Measurements from ENCODE around the gene NDUFV1.

DNA sequence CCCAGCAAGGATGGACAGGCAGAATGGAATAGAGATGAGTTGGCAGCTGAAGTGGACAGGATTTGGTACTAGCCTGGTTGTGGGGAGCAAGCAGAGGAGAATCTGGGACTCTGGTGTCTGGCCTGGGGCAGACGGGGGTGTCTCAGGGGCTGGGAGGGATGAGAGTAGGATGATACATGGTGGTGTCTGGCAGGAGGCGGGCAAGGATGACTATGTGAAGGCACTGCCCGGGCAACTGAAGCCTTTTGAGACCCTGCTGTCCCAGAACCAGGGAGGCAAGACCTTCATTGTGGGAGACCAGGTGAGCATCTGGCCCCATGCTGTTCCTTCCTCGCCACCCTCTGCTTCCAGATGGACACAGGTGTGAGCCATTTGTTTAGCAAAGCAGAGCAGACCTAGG lies 20.8 kb upstream of the NDUFV1 start:
- no peak for TF ChIP-seq EZH2 (IDR thresholded peaks at IDR 0.05; ENCODE audit: borderline replicate concordance, insufficient read depth, low read depth, low read length, poor library complexity, severe bottlenecking)
- TF ChIP-seq, protein P1, sequence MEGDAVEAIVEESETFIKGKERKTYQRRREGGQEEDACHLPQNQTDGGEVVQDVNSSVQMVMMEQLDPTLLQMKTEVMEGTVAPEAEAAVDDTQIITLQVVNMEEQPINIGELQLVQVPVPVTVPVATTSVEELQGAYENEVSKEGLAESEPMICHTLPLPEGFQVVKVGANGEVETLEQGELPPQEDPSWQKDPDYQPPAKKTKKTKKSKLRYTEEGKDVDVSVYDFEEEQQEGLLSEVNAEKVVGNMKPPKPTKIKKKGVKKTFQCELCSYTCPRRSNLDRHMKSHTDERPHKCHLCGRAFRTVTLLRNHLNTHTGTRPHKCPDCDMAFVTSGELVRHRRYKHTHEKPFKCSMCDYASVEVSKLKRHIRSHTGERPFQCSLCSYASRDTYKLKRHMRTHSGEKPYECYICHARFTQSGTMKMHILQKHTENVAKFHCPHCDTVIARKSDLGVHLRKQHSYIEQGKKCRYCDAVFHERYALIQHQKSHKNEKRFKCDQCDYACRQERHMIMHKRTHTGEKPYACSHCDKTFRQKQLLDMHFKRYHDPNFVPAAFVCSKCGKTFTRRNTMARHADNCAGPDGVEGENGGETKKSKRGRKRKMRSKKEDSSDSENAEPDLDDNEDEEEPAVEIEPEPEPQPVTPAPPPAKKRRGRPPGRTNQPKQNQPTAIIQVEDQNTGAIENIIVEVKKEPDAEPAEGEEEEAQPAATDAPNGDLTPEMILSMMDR (IDR thresholded peaks at IDR 0.05): no peak
